Motor neuron (in vitro differentiated cells): Measurements from ENCODE around the gene TESMIN. TPM values are rescaled to one million over a fixed set of nuclear protein-coding genes. Genes with fewer than 3 reads are reported as not detected.
A peak's percentile ranks its signal among the peaks of the same experiment; 100 is the strongest.

Source experiments
- ATAC-seq, 8 experiments: fragments of 200-7000 bp; cut with Tn5 transposase; replicated peaks in 6 of 8; 2 replicates each; pipeline ENCODE4 v1.8.0; 2021; ENCODE audit warnings: mild to moderate bottlenecking in 8 of 8, moderate library complexity in 8 of 8
- H3K27ac ChIP-seq, 2 donors: fragments of 250-450 bp; sonication (Bioruptor Pico); 2 replicates each; pipeline ENCODE4 v1.9.0; 2021; ENCODE audit warnings: antibody characterized with exemption in 2 of 2, mild to moderate bottlenecking in 2 of 2, moderate library complexity in 1 of 2
- H3K4me1 ChIP-seq, 2 donors: fragments of 250-450 bp; sonication (Bioruptor Pico); replicated peaks in 1 of 2; 2 replicates each; pipeline ENCODE4 v1.6.1; 2021; ENCODE audit warnings: antibody characterized with exemption in 2 of 2, mild to moderate bottlenecking in 2 of 2, moderate library complexity in 1 of 2
- H3K4me3 ChIP-seq, 5 donors: fragments of 250-450 bp; sonication (Bioruptor Pico); 2 replicates each; pipeline ENCODE4 v1.9.0; 2021; ENCODE audit warnings: antibody characterized with exemption in 5 of 5, mild to moderate bottlenecking in 5 of 5, moderate library complexity in 4 of 5
- WGBS, 10 experiments: fragments of 450-650 bp; shearing (Covaris generic); methylation state at CpG; one replicate each; pipeline ENCODE4 v1.0.0; 2022; 5-methylcytosine and 5-hydroxymethylcytosine counted together
- in situ Hi-C, 9 experiments: fragments of 400-800 bp; cut with MboI; loops; one replicate each; pipeline ENCODE4 v1.15.0; 2021; ENCODE audit warnings: low sequenced_read_pairs in 9 of 9, low pct_unique_long_range_greater_than_20kb in 2 of 9; ENCODE audit not compliant: unreplicated experiment in 9 of 9
- total RNA-seq, 8 experiments: library from RNA; unstranded; fragments of 300-600 nt; gene quantifications; 2 replicates each; pipeline versions ENCODE4 v1.2.3 to v1.2.4, GENCODE V29; 2022

Gene TESMIN, protein sequence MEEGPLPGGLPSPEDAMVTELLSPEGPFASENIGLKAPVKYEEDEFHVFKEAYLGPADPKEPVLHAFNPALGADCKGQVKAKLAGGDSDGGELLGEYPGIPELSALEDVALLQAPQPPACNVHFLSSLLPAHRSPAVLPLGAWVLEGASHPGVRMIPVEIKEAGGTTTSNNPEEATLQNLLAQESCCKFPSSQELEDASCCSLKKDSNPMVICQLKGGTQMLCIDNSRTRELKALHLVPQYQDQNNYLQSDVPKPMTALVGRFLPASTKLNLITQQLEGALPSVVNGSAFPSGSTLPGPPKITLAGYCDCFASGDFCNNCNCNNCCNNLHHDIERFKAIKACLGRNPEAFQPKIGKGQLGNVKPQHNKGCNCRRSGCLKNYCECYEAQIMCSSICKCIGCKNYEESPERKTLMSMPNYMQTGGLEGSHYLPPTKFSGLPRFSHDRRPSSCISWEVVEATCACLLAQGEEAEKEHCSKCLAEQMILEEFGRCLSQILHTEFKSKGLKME
- 10 to 100 TPM in 1 of 8 experiments, 1 to 10 TPM in 6, under 1 TPM in 1; 0.36 to 17.8 (median 5.2) TPM for total RNA-seq

DNA sequence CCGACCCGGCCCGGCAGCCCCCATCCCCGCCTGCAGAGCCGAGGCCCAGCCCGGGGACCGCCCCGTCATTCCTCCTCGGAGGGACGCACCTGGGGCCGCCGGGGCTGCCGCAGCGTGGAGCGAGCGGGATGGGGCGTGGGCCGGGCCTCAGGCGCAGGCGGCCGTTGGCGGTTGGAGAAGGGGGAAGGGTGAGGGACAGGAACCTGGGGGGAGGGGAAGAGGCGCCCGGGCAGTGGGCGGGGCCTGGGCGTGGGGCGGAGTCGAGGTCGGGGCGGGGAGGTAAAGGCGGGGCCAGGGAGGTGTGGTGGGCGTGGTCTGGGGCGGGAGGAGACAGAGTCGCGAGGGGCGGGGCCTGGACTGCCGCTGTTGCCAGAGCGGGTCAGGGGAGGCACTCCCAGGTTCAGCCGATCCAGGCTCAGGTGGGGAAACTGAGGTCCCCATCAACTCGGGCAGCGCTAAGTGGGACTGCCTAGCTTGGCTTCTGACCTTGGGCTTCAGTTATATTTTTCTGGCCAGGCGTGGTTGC lies at the start of gene TESMIN:
Gene TESMIN, minus strand, starts transcription at position 190 of the 526 bp plus-strand sequence. CDS start 860 bp downstream, outside the sequence.
- H3K4me3 ChIP-seq, result peak within 1 kb of the TSS; percentile 27 to 44 (median 35)
- in situ Hi-C loops, result no loop called here
- ATAC-seq, result peak; percentile 51 to 96 (median 93)
- no peak within 1 kb of the TSS for H3K27ac ChIP-seq
- no CpG with 5 or more reads among the region's 42 CpGs for WGBS, 10 experiments
- peaks cover 18 to 22% of the 10 kb centered on the region in 2 donors for H3K4me1 ChIP-seq

DNA sequence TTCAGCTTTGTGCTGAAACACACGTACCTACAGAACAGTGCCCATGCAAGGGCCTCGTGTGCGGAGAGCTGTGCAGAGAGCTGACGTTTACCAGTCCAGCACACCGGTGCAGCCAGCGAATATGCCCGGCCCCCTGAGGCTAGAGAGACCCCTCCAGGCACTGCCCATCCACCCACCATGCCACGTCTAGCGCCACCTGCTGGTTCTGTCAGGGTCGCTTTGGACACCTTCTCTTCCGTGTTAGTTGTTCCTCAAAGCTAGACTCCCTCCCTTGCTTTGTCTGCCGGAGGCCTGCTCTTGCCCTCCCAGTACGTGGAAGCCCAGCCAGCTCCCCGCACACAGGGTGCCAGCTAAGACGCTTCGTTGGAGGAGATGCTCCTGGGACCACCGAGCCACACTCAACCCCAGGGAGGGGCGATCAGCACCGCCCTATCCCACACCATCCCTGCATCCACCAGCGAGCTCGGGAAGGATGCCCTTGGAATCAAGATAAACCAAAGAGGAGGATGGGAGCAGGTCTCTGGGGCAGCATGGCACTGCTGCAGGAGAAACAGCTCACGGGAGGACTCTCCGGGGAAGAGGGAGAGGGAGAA lies 47.0 kb upstream of the TESMIN start:
- no peak overlapping the region for H3K27ac ChIP-seq
- in situ Hi-C loops, result no loop called here
- WGBS, 10 experiments, result 40 to 80% (median 69%) methylated on average over 2 to 4 of the region's 23 CpGs; no CpG with 5 or more reads in 4 of the 10 experiments
- ATAC-seq, result peak in 3 of 8 experiments; percentile 25 to 59 (median 34)
- no peaks in the 10 kb centered on the region for H3K4me1 ChIP-seq
- no peak overlapping the region for H3K4me3 ChIP-seq

DNA sequence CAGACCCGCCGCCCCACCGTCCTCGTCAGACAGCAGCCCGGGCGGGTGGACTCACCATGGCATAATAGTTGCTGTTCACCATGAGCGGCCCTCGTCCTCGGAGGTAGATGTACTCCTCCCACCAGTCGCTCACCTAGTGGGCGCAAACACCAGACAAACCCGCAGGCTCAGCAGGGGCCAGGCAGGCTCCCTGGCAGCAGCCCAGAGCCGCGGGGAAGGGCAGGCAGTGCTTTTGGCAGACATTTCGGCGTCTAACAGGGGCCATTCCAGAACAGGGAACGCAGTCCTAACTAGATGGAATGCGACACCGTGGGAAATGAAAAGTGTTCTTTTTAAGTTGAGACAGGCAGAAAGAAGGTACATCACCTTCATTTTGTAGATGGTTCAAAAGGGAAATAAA lies 45.5 kb upstream of the TESMIN start:
- H3K4me3 ChIP-seq, result no peak overlapping the region
- in situ Hi-C loops, result no loop called here
- whole genome bisulfite sequencing, 10 experiments, result 47 to 100% (median 89%) methylated on average over 1 to 12 of the region's 19 CpGs
- no peak for ATAC-seq
- no peak overlapping the region for H3K27ac ChIP-seq
- H3K4me1 ChIP-seq, result no peaks in the 10 kb centered on the region

DNA sequence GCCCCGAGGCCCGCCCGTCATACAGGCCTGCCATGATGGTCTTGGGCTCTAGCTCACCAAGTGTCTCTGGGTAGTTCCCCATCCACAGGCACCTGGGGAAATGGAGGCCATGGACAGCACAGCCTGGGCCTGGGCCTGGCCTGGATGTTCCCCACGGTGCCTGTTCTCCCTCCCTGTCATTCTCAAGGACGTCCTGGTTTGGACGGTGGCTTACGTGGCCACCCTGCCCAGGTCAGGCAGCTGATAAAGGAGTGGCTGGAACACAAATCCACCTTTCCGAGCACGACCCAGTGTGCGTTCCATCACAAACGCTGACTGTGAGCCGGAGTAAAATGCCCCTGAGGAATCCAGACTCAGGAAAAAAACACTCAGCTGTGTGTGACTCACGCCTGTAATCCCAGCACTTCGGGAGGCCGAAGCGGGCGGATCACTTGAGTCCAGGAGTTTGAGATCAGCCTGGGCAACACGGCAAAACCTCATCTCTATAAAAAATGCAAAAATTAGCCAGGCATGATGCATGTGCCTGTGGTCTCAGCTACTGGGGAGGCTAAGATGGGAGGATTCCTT lies 41.2 kb upstream of the TESMIN start:
- in situ Hi-C loops, result no loop called here
- ATAC-seq, result peak in 2 of 8 experiments; percentile 50 to 68
- no peaks in the 10 kb centered on the region for H3K4me1 ChIP-seq
- H3K4me3 ChIP-seq, result no peak overlapping the region
- 75 to 100% (median 88%) methylated on average over 1 to 13 of the region's 18 CpGs; no CpG with 5 or more reads in 4 of the 10 experiments for WGBS, 10 experiments
- no peak overlapping the region for H3K27ac ChIP-seq

DNA sequence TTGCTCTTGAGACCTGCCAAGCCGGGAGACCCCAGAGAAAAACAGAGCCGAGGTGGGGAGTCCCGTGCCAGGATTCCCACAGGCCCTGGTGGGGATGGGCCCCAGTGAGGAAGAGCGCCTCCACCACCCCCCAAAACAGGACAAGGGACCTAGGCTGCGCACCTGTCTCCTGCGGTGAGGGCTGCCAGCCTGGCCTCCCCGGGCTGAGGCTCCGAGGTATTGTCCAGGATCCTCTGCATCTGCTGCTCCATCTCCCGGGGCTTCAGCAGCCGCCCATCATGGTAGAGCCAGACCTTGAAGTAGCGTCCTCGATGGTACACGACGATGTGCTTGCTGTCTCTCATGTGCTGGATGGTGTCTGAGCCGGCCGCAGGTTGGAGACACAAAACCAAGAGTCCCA lies 33.3 kb upstream of the TESMIN start:
- Histone ChIP-seq H3K4me1 (no peaks in the 10 kb centered on the region), H3K4me3 (no peak overlapping the region), H3K27ac (no peak overlapping the region)
- WGBS, 10 experiments, result 80 to 100% (median 87%) methylated on average over 2 to 9 of the region's 16 CpGs; no CpG with 5 or more reads in 6 of the 10 experiments
- no peak for ATAC-seq
- in situ Hi-C loops, result no loop called here

DNA sequence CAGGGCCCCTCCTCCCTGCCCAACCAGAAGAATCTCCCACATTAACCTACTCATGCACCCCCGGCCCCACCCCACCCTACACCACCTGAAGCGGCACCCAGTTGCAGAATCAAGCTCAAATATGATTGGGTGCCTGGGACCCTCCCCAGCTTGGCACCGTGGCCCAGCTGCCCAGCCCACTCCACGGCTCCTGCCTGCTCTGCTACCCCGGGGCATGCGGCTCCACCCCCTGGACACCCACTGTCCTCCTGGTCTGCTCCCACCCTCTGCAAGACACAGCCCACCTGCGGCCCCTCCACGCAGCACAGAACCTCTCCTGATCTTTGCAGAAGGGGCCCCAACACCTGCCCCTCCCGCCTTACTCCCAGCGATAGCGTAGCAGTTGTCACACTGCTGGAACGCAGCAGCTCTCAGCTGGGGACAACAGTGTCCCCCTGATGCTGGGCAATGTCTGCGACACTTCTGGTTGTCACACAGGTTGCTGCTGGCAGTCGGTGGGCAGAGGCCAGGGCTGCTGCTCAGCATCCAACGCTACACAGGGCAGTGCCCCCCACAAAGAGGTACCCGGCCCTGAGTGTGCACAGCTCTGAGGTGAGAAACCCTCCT lies 32.0 kb upstream of the TESMIN start:
- Histone ChIP-seq H3K4me1 (no peaks in the 10 kb centered on the region), H3K27ac (no peak overlapping the region), H3K4me3 (no peak overlapping the region)
- WGBS, 10 experiments, result 60 to 100% (median 92%) methylated on average over 1 to 5 of the region's 16 CpGs; no CpG with 5 or more reads in 7 of the 10 experiments
- no peak for ATAC-seq
- in situ Hi-C loops, result no loop called here

DNA sequence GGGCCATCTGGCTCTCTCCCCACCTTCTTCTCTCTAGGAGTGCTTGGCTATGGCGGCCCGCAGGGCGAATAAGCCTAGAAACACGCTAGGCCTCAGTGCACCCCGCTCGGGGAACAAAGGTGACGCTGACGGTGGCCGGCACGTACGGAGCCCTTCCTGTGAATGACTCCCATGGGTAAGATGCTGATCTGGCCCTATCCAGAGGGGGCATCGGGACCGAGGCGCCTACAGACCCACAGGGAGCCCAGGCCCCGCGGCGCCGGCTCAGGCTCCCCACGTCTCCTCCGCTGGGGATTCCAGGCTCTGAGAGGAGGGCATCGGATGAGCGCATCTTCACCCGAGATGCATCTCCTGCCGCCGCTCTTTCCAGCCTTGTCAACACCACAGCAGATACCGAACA lies 31.4 kb upstream of the TESMIN start:
- WGBS, 10 experiments, result 100% methylated on average over 1 of the region's 26 CpGs; no CpG with 5 or more reads in 9 of the 10 experiments
- ATAC-seq, result no peak
- Histone ChIP-seq H3K4me3 (no peak overlapping the region), H3K27ac (no peak overlapping the region), H3K4me1 (no peaks in the 10 kb centered on the region)
- in situ Hi-C loops, result no loop called here

DNA sequence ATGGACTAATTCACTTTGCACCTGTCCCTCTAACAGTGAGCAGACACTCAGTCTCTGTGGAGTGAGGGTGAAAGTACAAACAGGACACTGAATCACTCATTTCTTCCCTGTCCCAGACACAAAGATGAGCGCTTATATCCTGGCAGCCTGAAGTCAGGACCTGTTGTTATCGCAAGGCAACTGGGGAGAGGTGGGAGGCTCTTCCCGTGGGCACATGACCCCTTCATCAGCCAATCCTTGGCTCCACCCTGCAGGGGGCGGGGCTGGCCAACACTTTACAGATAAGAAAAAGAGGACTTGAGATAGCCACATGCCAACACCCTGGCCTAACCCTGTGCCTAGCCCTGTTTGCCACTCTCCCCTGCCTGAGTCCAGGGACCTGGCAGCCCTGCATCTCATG lies 29.5 kb upstream of the TESMIN start:
- 60 to 72% (median 62%) methylated on average over 1 to 3 of the region's 4 CpGs; no CpG with 5 or more reads in 6 of the 10 experiments for WGBS, 10 experiments
- in situ Hi-C loops, result no loop called here
- H3K4me1 ChIP-seq, result no peaks in the 10 kb centered on the region
- H3K4me3 ChIP-seq, result no peak overlapping the region
- no peak overlapping the region for H3K27ac ChIP-seq
- ATAC-seq, result peak in 3 of 8 experiments; percentile 23 to 48 (median 34)

DNA sequence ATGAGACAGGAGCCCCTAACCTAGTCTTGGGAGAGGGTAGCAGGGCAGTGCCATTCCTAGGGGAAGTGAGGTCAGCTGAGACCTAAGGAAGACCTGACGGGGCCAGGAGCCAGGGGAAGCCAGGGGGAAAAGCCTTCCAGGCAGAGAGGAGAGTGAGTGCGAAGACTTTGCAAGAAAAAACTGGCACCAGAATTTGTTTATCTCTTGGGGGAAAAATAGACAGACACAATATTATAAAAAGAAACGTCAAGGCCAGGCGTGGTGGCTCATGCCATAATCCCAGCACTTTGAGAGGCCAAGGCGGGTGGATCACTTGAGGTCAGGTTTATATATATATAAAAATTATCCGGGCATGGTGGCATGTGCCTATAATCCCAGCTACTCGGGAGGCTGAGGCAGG lies 26.9 kb upstream of the TESMIN start:
- Histone ChIP-seq H3K4me3 (no peak overlapping the region), H3K27ac (no peak overlapping the region), H3K4me1 (no peaks in the 10 kb centered on the region)
- ATAC-seq, result no peak
- WGBS, 10 experiments, result 79 to 100% (median 94%) methylated on average over 1 to 7 of the region's 7 CpGs; no CpG with 5 or more reads in 1 of the 10 experiments
- in situ Hi-C loops, result no loop called here

DNA sequence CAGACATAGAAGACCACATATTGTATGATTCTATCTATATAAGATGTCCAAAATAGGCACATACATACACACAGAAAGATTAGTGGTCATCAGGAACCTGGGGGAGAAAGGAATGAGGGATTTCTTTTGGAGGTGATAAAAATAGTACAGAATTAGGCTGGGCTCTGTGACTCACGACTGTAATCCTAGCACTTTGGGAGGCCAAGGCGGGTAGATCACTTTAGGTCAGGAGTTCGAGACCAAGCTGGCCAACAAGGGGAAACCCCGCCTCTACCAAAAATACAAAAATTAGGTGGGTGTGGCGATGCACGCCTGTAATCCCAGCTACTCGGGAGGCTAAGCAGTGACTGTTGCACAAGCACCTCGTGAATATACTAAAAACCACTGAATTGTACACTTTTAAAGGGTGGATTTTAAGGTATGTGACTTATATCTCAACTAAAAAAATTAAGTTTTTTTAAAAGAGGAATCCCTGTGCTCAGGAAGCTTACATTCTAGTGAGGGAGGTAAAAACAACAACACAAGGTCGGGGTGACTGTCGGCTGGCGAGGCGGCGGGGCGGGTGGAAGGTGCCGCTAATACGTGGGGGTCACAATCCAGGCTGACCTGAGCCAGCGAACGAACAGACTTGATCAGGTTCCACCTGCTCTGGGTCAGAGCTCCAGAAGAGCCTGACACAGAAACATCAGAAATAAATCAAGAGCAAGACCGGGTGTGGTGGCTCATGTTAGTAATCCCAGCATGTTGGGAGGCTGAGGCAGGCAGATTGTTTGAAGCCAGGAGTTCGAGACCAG lies 25.3 kb upstream of the TESMIN start:
- Histone ChIP-seq H3K4me3 (no peak overlapping the region), H3K4me1 (no peaks in the 10 kb centered on the region), H3K27ac (no peak overlapping the region)
- in situ Hi-C loops, result no loop called here
- ATAC-seq, result peak in 1 of 8 experiments; percentile 33
- 33 to 95% (median 79%) methylated on average over 1 to 15 of the region's 20 CpGs for WGBS, 10 experiments

DNA sequence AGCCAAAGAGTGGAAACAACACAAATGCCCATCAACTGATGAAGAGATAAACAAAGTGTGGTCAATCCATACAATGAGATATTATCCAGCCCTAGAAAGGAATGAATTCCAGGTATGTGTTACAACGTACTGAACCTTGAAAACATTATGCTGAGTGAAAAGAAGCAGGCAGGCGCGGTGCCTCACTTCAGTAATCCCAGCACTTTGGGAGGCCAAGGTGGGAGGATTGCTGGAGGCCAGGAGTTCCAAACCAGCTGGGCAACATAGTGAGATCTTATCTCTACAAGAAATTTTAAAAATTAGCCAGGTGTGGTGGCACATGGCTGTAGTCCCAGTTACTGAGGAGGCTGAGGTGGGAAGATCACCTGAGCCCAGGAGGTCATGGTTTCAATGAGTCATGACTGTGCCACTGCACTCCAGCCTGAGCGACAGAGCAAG lies 24.6 kb upstream of the TESMIN start:
- H3K4me1 ChIP-seq, result no peaks in the 10 kb centered on the region
- 50 to 95% (median 80%) methylated on average over 1 to 4 of the region's 4 CpGs; no CpG with 5 or more reads in 1 of the 10 experiments for WGBS, 10 experiments
- no peak for ATAC-seq
- H3K4me3 ChIP-seq, result no peak overlapping the region
- H3K27ac ChIP-seq, result no peak overlapping the region
- in situ Hi-C loops, result no loop called here

DNA sequence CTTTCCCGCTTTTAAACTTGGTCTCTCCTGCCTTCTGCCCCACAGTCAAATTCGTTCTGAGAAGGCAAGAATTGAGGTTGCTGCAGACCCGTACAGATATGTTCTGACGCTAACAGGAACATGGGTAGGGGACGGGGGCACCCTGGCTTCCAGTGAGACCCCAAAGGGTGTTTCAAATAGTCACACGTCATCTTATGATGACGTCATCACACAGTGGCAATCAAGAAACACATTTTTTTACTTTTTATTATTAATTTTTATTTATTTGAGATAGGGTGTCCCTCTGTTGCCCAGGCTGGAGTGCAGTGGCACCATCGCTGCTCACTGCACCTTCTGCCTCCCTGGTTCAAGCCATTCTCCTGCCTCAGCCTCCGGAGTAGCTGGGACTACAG lies 22.9 kb upstream of the TESMIN start:
- H3K4me1 ChIP-seq, result no peaks in the 10 kb centered on the region
- H3K4me3 ChIP-seq, result no peak overlapping the region
- WGBS, 10 experiments, result 84 to 100% (median 91%) methylated on average over 3 to 7 of the region's 9 CpGs; no CpG with 5 or more reads in 1 of the 10 experiments
- H3K27ac ChIP-seq, result no peak overlapping the region
- in situ Hi-C loops, result no loop called here
- no peak for ATAC-seq
